Fibroblast of lung (primary cell): Measurements from ENCODE around the gene WDR86. TPM values are rescaled to one million over a fixed set of nuclear protein-coding genes. Genes with fewer than 3 reads are reported as not detected.

Experiments
- DNase-seq, 2 donors: peaks; one replicate each; pipeline versions ENCODE4 v3.0.0 to v3.0.0-alpha.2; 2010; ENCODE audit warnings: low read depth in 2 of 2
- H2AFZ ChIP-seq: 2 replicates; pipeline ENCODE4 v1.5.1; 2012; ENCODE audit warnings: low read length, control low read depth, inconsistent platforms
- H3K27ac ChIP-seq: 2 replicates; pipeline ENCODE4 v1.5.1; 2011; ENCODE audit warnings: low read length, control low read depth; ENCODE audit not compliant: insufficient read depth
- H3K27me3 ChIP-seq: 2 replicates; pipeline ENCODE4 v1.5.1; 2011; ENCODE audit warnings: mild to moderate bottlenecking, low read length; ENCODE audit not compliant: control insufficient read depth, insufficient read depth
- H3K36me3 ChIP-seq: 2 replicates; pipeline ENCODE4 v1.5.1; 2011; ENCODE audit warnings: low read length; ENCODE audit not compliant: control insufficient read depth, insufficient read depth
- H3K4me1 ChIP-seq: 2 replicates; pipeline ENCODE4 v1.5.1; 2011; ENCODE audit warnings: low read length; ENCODE audit not compliant: control insufficient read depth, insufficient read depth; ENCODE audit errors: extremely low read depth
- H3K4me2 ChIP-seq: 2 replicates; pipeline ENCODE4 v1.5.1; 2011; ENCODE audit warnings: low read length, control low read depth; ENCODE audit not compliant: insufficient read depth; ENCODE audit errors: extremely low read depth
- H3K4me3 ChIP-seq, 4 experiments: fragments of 200-600 bp in 1 of 4; sonication (generic) in 1 of 4; replicated peaks in 1 of 4; 2 replicates each; pipeline ENCODE4 v1.5.1; 2011 to 2016; ENCODE audit warnings: low read length in 4 of 4, low read depth in 3 of 4, mild to moderate bottlenecking in 3 of 4, control low read depth in 2 of 4, inconsistent platforms in 1 of 4, mixed read lengths in 1 of 4; ENCODE audit not compliant: insufficient read depth in 1 of 4; ENCODE audit errors: control extremely low read depth in 1 of 4
- H3K79me2 ChIP-seq: 2 replicates; pipeline ENCODE4 v1.5.1; 2012; ENCODE audit warnings: mild to moderate bottlenecking, low read length, inconsistent platforms; ENCODE audit not compliant: control insufficient read depth, insufficient read depth
- H3K9ac ChIP-seq: 2 replicates; pipeline ENCODE4 v1.5.1; 2011; ENCODE audit warnings: mild to moderate bottlenecking, low read length, control low read depth; ENCODE audit not compliant: insufficient read depth
- H3K9me3 ChIP-seq: 2 replicates; pipeline ENCODE4 v1.5.1; 2012; ENCODE audit warnings: low read depth, low read length; ENCODE audit not compliant: control insufficient read depth, insufficient read depth
- H4K20me1 ChIP-seq: 2 replicates; pipeline ENCODE4 v1.5.1; 2011; ENCODE audit warnings: low read length; ENCODE audit not compliant: control insufficient read depth, insufficient read depth; ENCODE audit errors: extremely low read depth
- EZH2 ChIP-seq: IDR thresholded peaks from 2 replicates; pipeline ENCODE4 v1.5.1; 2012; ENCODE audit warnings: low read length, control low read depth, mild to moderate bottlenecking; ENCODE audit errors: missing control alignments
- polyA plus RNA-seq, 2 donors: library from polyadenylated mRNA; depleted of rRNA in 1 of 2; stranded (reverse) in 1 of 2; unstranded in 1 of 2; fragments of >200 nt; gene quantifications; 2 replicates each; pipeline ENCODE4 v1.2.1, GENCODE V29; 2011 to 2012; ENCODE audit warnings: missing spikeins in 1 of 2
- total RNA-seq: library from RNA; depleted of rRNA; stranded (reverse); fragments of >200 nt; gene quantifications from 2 replicates; pipeline ENCODE4 v1.2.1, GENCODE V29; 2014
- TF ChIP-seq, protein P1 (sequence below), 2 donors: IDR thresholded peaks in 1 of 2; conservative IDR thresholded peaks in 1 of 2; 1 replicate in 1 of 2; 2 replicates in 1 of 2; pipeline ENCODE4 v1.5.1; 2011 to 2012; ENCODE audit warnings: low read length in 2 of 2, control low read depth in 1 of 2, inconsistent platforms in 1 of 2, low read depth in 1 of 2, mild to moderate bottlenecking in 1 of 2

Gene WDR86
- total and polyA plus RNA-seq, 2 donors (not counting 1 experiment from before 2014, with no cell fraction given): 0.33 TPM; not detected in 1

DNA sequence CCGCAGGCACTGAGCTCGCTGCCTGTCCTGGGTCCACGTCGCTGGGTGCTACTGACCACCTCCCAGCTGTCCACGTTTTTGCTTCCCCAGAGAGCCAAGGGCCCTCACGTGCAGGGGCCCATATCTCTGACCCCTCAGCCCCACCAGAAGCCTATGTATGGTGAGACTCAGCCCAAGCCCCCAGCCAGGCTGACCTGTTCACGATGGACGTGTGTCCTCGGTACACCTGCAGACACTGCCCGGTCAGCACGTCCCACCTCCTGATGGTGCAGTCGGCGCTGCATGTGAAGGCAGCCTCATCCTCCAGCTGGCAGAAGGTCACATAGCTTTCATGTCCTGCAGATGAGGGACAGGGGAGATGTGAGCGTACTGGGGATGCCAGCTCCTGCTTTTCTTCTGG lies 9.9 kb downstream of the WDR86 start:
- no peaks in the 10 kb centered on the region for H3K9me3 ChIP-seq
- H3K27me3 ChIP-seq: no peaks in the 10 kb centered on the region
- TF ChIP-seq, protein P1, sequence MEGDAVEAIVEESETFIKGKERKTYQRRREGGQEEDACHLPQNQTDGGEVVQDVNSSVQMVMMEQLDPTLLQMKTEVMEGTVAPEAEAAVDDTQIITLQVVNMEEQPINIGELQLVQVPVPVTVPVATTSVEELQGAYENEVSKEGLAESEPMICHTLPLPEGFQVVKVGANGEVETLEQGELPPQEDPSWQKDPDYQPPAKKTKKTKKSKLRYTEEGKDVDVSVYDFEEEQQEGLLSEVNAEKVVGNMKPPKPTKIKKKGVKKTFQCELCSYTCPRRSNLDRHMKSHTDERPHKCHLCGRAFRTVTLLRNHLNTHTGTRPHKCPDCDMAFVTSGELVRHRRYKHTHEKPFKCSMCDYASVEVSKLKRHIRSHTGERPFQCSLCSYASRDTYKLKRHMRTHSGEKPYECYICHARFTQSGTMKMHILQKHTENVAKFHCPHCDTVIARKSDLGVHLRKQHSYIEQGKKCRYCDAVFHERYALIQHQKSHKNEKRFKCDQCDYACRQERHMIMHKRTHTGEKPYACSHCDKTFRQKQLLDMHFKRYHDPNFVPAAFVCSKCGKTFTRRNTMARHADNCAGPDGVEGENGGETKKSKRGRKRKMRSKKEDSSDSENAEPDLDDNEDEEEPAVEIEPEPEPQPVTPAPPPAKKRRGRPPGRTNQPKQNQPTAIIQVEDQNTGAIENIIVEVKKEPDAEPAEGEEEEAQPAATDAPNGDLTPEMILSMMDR (conservative IDR thresholded peaks at IDR 0.05 in 1 of 2, IDR thresholded peaks at IDR 0.05 in 1 of 2; ENCODE audit: low read depth in 1 of 2, low read length in 2 of 2): no peak
- no peaks in the 10 kb centered on the region for H4K20me1 ChIP-seq
- H3K36me3 ChIP-seq: no peaks in the 10 kb centered on the region
- H3K4me2 ChIP-seq: no peak overlapping the region
- no peaks in the 10 kb centered on the region for H3K4me1 ChIP-seq
- no peak for DNase-seq
- H3K4me3 ChIP-seq: no peak overlapping the region
- H3K27ac ChIP-seq: no peak overlapping the region
- H3K9ac ChIP-seq: no peak overlapping the region
- no peaks in the 10 kb centered on the region for H3K79me2 ChIP-seq
- H2AFZ ChIP-seq: no peak overlapping the region

DNA sequence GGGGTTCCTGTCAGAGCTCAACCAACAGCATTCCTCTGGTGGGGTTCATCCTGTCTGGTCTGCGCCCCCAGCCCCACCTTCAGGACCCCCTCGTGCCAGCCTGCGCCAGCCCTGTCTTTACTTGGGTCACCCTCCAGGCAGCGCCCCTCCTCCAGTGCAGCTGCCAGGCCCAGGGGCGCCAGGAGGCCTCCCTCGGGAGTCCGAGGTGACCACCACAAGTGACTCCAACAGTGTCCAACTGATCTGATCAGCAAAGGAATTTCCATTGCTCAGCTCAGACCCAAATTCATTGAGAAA lies 10.6 kb downstream of the WDR86 start:
- no peak overlapping the region for H3K9ac ChIP-seq
- TF ChIP-seq EZH2: no peak
- TF ChIP-seq, protein P1 (conservative IDR thresholded peaks at IDR 0.05 in 1 of 2, IDR thresholded peaks at IDR 0.05 in 1 of 2; ENCODE audit: low read depth in 1 of 2, low read length in 2 of 2): no peak
- H3K4me2 ChIP-seq: no peak overlapping the region
- no peaks in the 10 kb centered on the region for H3K36me3 ChIP-seq
- no peaks in the 10 kb centered on the region for H3K27me3 ChIP-seq
- DNase-seq: no peak
- H2AFZ ChIP-seq: no peak overlapping the region
- H3K79me2 ChIP-seq: no peaks in the 10 kb centered on the region
- no peaks in the 10 kb centered on the region for H4K20me1 ChIP-seq
- H3K27ac ChIP-seq: no peak overlapping the region
- no peaks in the 10 kb centered on the region for H3K4me1 ChIP-seq
- no peak overlapping the region for H3K4me3 ChIP-seq
- H3K9me3 ChIP-seq: no peaks in the 10 kb centered on the region

DNA sequence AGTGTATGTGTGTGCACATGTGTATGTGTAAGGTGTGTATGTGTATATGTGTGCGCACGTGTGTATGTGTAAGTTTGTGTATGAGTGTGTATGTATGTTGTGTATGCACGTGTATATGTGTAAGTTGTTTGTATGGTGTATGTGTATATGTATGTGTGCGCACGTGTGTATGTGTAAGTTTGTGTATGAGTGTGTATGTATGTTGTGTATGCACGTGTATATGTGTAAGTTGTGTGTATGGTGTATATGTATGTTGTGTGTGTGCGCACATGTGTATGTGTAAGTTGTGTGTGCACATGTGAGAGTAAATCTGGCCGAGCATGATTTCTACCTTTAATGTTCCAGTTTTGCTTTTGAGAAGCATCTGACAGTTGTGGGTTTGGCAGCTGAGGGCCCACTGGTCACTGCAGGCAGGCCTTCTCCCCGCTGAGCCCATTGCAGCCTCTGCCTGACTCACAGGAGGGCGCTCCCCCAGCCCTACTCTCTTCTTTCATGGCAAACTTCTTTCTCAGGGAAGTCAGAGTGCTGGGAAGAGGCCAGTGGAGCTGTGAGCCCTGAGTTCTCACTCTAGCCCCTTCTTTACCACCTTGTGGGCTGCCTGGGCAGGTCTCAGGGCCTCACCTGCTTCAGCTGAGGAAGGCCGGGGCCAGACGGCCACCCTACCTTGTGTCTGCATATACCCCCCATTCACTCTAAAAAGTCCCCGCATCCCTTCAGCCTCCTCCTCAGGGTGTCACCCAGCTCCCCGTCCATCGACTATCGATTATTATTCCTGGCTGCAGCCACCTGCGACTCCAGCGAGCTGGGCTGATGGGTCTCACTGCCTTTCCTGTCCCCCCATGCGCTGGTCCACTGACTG lies 11.2 kb downstream of the WDR86 start:
- no peaks in the 10 kb centered on the region for H3K27me3 ChIP-seq
- no peaks in the 10 kb centered on the region for H3K9me3 ChIP-seq
- H2AFZ ChIP-seq: no peak overlapping the region
- H3K27ac ChIP-seq: no peak overlapping the region
- no peak overlapping the region for H3K9ac ChIP-seq
- no peaks in the 10 kb centered on the region for H4K20me1 ChIP-seq
- no peaks in the 10 kb centered on the region for H3K4me1 ChIP-seq
- no peak for DNase-seq
- no peak overlapping the region for H3K4me2 ChIP-seq
- H3K4me3 ChIP-seq: no peak overlapping the region
- H3K79me2 ChIP-seq: no peaks in the 10 kb centered on the region
- H3K36me3 ChIP-seq: no peaks in the 10 kb centered on the region
- TF ChIP-seq, protein P1 (conservative IDR thresholded peaks at IDR 0.05 in 1 of 2, IDR thresholded peaks at IDR 0.05 in 1 of 2; ENCODE audit: low read depth in 1 of 2, low read length in 2 of 2): no peak
- TF ChIP-seq EZH2: no peak
